WTC11 (cell line): Measurements from ENCODE around the gene GABBR1. TPM values are rescaled to one million over a fixed set of nuclear protein-coding genes. Genes with fewer than 3 reads are reported as not detected.

ENCODE experiments used
- ATAC-seq: fragments of 200-7000 bp; cut with Tn5 transposase; 2 replicates; pipeline ENCODE4 v1.10.0; 2021; ENCODE audit warnings: mild to moderate bottlenecking, moderate library complexity
- CTCF ChIA-PET: fragments of 300-600 bp; sonication (Branson Sonifier 250); formaldehyde crosslinking; loops from one replicate; lab custom pipeline; 2021; ENCODE audit warnings: antibody characterized with exemption; lab: Charles Lee
- POLR2A ChIA-PET: fragments of 350-600 bp; sonication (Branson Sonifier 250); formaldehyde crosslinking; loops from one replicate; lab custom pipeline; 2021; ENCODE audit warnings: antibody characterized with exemption; lab: Charles Lee
- DNase-seq: peaks from one replicate; pipeline ENCODE4 v3.0.0; 2021; ENCODE audit warnings: low spot score
- H3K27ac Mint-ChIP-seq: 2 replicates; pipeline ENCODE4 v1.8.0; 2021; ENCODE audit warnings: mixed read lengths
- H3K27me3 Mint-ChIP-seq: 2 replicates; pipeline ENCODE4 v1.8.0; 2021; ENCODE audit warnings: low read depth, mild to moderate bottlenecking, moderate library complexity, mixed read lengths
- H3K36me3 Mint-ChIP-seq: 2 replicates; pipeline ENCODE4 v1.8.0; 2021; ENCODE audit warnings: mixed read lengths
- H3K4me1 Mint-ChIP-seq: 2 replicates; pipeline ENCODE4 v1.8.0; 2022; ENCODE audit warnings: mixed read lengths
- H3K4me3 Mint-ChIP-seq: 2 replicates; pipeline ENCODE4 v1.8.0; 2021; ENCODE audit warnings: mild to moderate bottlenecking, moderate library complexity, mixed read lengths
- H3K9me3 Mint-ChIP-seq: 2 replicates; pipeline ENCODE4 v1.8.0; 2021; ENCODE audit warnings: mixed read lengths
- CREM ChIP-seq: sonication (generic); formaldehyde crosslinking; IDR thresholded peaks from 2 replicates; pipeline ENCODE4 v1.8.1; 2022; ENCODE audit warnings: mild to moderate bottlenecking, missing genetic modification reagents, moderate library complexity
- ESRRA ChIP-seq: sonication (generic); formaldehyde crosslinking; IDR thresholded peaks from 2 replicates; pipeline ENCODE4 v1.8.1; 2022; ENCODE audit warnings: mild to moderate bottlenecking, missing genetic modification reagents, borderline replicate concordance
- FOXK1 ChIP-seq: sonication (generic); formaldehyde crosslinking; IDR thresholded peaks from 2 replicates; pipeline ENCODE4 v1.8.0; 2022; ENCODE audit warnings: mild to moderate bottlenecking, moderate library complexity, missing genetic modification reagents
- MXD4 ChIP-seq: fragments of 250-450 bp; sonication (Bioruptor Pico); IDR thresholded peaks from 2 replicates; pipeline ENCODE4 v1.8.0; 2021; ENCODE audit warnings: mild to moderate bottlenecking, moderate library complexity, borderline replicate concordance
- NR3C1 ChIP-seq: sonication (generic); formaldehyde crosslinking; conservative IDR thresholded peaks from 2 replicates; pipeline ENCODE4 v1.8.1; 2023; ENCODE audit warnings: low read depth, mild to moderate bottlenecking, missing genetic modification reagents
- PRDM15 ChIP-seq: sonication (generic); formaldehyde crosslinking; IDR thresholded peaks from 2 replicates; pipeline ENCODE4 v1.8.0; 2022; ENCODE audit warnings: missing genetic modification reagents
- RELA ChIP-seq: sonication (generic); formaldehyde crosslinking; IDR thresholded peaks from 2 replicates; pipeline ENCODE4 v1.8.1; 2022; ENCODE audit warnings: missing genetic modification reagents, mild to moderate bottlenecking, borderline replicate concordance
- ZNF219 ChIP-seq: sonication (generic); formaldehyde crosslinking; IDR thresholded peaks from 2 replicates; pipeline ENCODE4 v1.8.0; 2023; ENCODE audit warnings: missing genetic modification reagents, mild to moderate bottlenecking, borderline replicate concordance
- total RNA-seq: library from RNA; stranded (reverse); gene quantifications from 3 replicates; pipeline ENCODE4 v1.2.3, GENCODE V29; 2021
- TF ChIP-seq, protein P1 (sequence below): fragments of 250-450 bp; sonication (Bioruptor Pico); IDR thresholded peaks from 2 replicates; pipeline ENCODE4 v1.9.0; 2021; ENCODE audit warnings: mild to moderate bottlenecking
- TF ChIP-seq, protein P2 (sequence below): sonication (generic); formaldehyde crosslinking; IDR thresholded peaks from 2 replicates; pipeline ENCODE4 v1.8.0; 2023; ENCODE audit warnings: missing genetic modification reagents, mild to moderate bottlenecking, borderline replicate concordance
- TF ChIP-seq, protein P3 (sequence below): sonication (generic); formaldehyde crosslinking; IDR thresholded peaks from 2 replicates; pipeline ENCODE4 v1.8.1; 2022; ENCODE audit warnings: low read depth, missing genetic modification reagents, borderline replicate concordance
- TF ChIP-seq, protein P4 (sequence below): sonication (generic); formaldehyde crosslinking; IDR thresholded peaks from 2 replicates; pipeline ENCODE4 v1.8.1; 2022; ENCODE audit warnings: missing genetic modification reagents, borderline replicate concordance

GABBR1 gene
- total RNA-seq, 1 experiment from 2014 or later, result 107 TPM

GRCh38 chr6:29584821-29585220, 48.2 kb downstream of the GABBR1 start, which contains the start of gene OR2H2:
Gene OR2H2 (plus strand): TSS chr6:29585121. CDS start chr6:29587945, 2,824 bp downstream.
- H3K27me3 Mint-ChIP-seq, result no peaks in the 10 kb centered on the region; the same call in 1 of the 2 replicates
- no peaks in the 10 kb centered on the region for H3K4me1 Mint-ChIP-seq
- ATAC-seq (no peak), DNase-seq (no peak)
- H3K27ac Mint-ChIP-seq, result no peak within 1 kb of the TSS
- no peaks in the 10 kb centered on the region for H3K36me3 Mint-ChIP-seq
- no peak within 1 kb of the TSS for H3K4me3 Mint-ChIP-seq
- CTCF ChIA-PET, result interaction anchor here (1.0 kb wide), 1 partner anchor 209 kb away, joined by 3 read pairs; the partner anchor contains the start of gene OR12D3
- TF ChIP-seq MXD4 (CRISPR knock-in tag), result no peak
- TF ChIP-seq, all 79 proteins: peak for 0
- peaks cover 3% of the 10 kb centered on the region for H3K9me3 Mint-ChIP-seq
- POLR2A ChIA-PET, result no interaction called here

DNA sequence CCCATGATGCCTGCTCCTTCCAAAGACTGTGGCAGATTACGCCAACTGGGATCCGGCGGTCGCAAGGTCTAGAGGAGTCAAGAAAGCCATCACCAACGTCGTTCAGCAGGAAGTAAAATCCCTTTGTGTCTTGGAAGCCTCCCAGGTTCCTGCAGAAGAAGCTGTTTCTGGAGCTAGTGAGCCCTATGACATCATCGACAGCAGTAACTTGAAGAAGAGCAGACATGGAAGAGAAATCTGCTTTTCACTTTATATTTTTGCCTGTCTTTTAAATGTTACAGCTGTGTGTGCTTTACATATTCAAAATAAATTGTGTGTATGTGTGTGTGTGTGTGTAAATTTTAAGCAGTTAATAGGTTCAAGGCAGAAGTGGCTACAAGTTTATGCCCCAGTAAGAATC, 55.4 kb downstream of the GABBR1 start:
- DNase-seq (no peak), ATAC-seq (no peak)
- peaks cover 3% of the 10 kb centered on the region for H3K27me3 Mint-ChIP-seq
- H3K36me3 Mint-ChIP-seq, result no peaks in the 10 kb centered on the region
- no peaks in the 10 kb centered on the region for H3K4me1 Mint-ChIP-seq
- H3K27ac Mint-ChIP-seq, result no peak overlapping the region
- H3K9me3 Mint-ChIP-seq, result peaks cover 3% of the 10 kb centered on the region
- ChIA-PET POLR2A (no interaction called here), CTCF (interaction anchor here (1.8 kb wide), 1 partner anchor 12 kb away, joined by 10 read pairs; no protein-coding TSS in a partner anchor)
- no peak overlapping the region for H3K4me3 Mint-ChIP-seq
- TF ChIP-seq FOXK1 (CRISPR knock-in tag) (no peak), NR3C1 (no peak), RELA (CRISPR knock-in tag) (no peak)
- TF ChIP-seq, protein P1, sequence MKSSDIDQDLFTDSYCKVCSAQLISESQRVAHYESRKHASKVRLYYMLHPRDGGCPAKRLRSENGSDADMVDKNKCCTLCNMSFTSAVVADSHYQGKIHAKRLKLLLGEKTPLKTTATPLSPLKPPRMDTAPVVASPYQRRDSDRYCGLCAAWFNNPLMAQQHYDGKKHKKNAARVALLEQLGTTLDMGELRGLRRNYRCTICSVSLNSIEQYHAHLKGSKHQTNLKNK, result no peak
- TF ChIP-seq, protein P2, sequence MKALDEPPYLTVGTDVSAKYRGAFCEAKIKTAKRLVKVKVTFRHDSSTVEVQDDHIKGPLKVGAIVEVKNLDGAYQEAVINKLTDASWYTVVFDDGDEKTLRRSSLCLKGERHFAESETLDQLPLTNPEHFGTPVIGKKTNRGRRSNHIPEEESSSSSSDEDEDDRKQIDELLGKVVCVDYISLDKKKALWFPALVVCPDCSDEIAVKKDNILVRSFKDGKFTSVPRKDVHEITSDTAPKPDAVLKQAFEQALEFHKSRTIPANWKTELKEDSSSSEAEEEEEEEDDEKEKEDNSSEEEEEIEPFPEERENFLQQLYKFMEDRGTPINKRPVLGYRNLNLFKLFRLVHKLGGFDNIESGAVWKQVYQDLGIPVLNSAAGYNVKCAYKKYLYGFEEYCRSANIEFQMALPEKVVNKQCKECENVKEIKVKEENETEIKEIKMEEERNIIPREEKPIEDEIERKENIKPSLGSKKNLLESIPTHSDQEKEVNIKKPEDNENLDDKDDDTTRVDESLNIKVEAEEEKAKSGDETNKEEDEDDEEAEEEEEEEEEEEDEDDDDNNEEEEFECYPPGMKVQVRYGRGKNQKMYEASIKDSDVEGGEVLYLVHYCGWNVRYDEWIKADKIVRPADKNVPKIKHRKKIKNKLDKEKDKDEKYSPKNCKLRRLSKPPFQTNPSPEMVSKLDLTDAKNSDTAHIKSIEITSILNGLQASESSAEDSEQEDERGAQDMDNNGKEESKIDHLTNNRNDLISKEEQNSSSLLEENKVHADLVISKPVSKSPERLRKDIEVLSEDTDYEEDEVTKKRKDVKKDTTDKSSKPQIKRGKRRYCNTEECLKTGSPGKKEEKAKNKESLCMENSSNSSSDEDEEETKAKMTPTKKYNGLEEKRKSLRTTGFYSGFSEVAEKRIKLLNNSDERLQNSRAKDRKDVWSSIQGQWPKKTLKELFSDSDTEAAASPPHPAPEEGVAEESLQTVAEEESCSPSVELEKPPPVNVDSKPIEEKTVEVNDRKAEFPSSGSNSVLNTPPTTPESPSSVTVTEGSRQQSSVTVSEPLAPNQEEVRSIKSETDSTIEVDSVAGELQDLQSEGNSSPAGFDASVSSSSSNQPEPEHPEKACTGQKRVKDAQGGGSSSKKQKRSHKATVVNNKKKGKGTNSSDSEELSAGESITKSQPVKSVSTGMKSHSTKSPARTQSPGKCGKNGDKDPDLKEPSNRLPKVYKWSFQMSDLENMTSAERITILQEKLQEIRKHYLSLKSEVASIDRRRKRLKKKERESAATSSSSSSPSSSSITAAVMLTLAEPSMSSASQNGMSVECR (CRISPR knock-in tag), result no peak

DNA sequence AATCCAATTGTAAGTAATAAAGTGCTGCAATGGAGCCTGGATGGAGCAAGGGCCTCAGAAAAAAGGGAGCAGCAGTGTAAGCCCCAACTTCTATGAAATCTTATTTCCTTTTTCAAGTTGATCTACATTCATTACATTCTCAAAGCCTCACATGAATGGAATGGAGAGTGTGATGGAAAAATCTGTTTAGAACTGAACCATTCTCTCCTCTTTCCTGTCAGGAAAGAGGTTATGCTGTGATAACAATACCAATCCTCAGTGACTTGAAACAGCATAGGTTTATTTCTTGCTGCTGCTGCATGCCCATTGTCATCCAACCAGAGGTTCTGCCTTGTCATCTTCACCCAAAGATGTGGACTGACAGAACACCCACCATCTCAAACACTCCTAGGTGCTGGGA, 56.9 kb downstream of the GABBR1 start:
- ChIA-PET CTCF (no interaction called here), POLR2A (no interaction called here)
- Mint-ChIP-seq H3K27me3 (peaks cover 3% of the 10 kb centered on the region), H3K27ac (no peak overlapping the region), H3K4me1 (no peaks in the 10 kb centered on the region), H3K9me3 (peaks cover 3% of the 10 kb centered on the region), H3K36me3 (no peaks in the 10 kb centered on the region), H3K4me3 (no peak overlapping the region)
- ATAC-seq, result no peak
- no peak for DNase-seq
- TF ChIP-seq, protein P2 (CRISPR knock-in tag), result no peak
- TF ChIP-seq ESRRA, result no peak
- TF ChIP-seq CREM, result no peak
- TF ChIP-seq, protein P3, sequence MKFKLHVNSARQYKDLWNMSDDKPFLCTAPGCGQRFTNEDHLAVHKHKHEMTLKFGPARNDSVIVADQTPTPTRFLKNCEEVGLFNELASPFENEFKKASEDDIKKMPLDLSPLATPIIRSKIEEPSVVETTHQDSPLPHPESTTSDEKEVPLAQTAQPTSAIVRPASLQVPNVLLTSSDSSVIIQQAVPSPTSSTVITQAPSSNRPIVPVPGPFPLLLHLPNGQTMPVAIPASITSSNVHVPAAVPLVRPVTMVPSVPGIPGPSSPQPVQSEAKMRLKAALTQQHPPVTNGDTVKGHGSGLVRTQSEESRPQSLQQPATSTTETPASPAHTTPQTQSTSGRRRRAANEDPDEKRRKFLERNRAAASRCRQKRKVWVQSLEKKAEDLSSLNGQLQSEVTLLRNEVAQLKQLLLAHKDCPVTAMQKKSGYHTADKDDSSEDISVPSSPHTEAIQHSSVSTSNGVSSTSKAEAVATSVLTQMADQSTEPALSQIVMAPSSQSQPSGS, result no peak
- no peak for TF ChIP-seq ZNF219 (CRISPR knock-in tag)
- TF ChIP-seq, protein P4, sequence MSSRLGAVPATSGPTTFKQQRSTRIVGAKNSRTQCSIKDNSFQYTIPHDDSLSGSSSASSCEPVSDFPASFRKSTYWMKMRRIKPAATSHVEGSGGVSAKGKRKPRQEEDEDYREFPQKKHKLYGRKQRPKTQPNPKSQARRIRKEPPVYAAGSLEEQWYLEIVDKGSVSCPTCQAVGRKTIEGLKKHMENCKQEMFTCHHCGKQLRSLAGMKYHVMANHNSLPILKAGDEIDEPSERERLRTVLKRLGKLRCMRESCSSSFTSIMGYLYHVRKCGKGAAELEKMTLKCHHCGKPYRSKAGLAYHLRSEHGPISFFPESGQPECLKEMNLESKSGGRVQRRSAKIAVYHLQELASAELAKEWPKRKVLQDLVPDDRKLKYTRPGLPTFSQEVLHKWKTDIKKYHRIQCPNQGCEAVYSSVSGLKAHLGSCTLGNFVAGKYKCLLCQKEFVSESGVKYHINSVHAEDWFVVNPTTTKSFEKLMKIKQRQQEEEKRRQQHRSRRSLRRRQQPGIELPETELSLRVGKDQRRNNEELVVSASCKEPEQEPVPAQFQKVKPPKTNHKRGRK (CRISPR knock-in tag), result no peak
- no peak for TF ChIP-seq PRDM15
